ENCODE results near the gene THAP4.

DNA sequence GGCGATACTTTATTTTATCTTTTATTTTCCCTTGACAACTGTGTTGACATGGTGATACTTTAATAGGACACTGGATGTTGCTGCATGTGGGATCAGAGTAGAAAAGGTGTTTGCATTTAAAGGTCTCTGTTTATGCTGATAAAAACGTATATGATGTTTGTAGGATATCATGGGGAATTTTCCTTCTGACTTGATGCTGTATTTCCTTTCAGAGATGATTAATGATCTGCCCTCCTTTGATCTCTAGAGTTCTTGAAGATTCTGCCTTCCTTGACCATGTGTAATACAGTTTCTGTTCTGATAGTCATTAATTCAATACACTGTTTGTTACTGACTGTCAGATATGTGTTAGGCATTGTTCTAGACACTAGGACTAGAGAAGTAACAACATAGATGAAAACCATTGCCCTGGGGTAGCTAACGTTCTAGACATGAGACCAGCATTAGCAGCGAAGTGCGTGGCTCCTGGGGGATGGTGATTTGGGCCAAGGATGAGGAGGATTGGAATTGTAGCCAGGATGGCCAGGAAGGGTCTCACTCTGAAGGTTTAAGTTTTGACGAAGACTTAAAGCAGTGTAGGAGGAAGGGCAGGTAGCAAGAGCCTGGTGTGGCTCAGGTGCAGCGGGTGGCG, 3.3 kb upstream of the THAP4 start:
- TF ChIP-seq CTCF (IDR thresholded peaks at IDR 0.05) (no peak), EZH2phosphoT487 (IDR thresholded peaks at IDR 0.05; ENCODE audit: borderline replicate concordance, low read depth) (no peak), JUND (IDR thresholded peaks at IDR 0.05) (no peak), POLR2AphosphoS5 (IDR thresholded peaks at IDR 0.05; ENCODE audit: low read depth, low read length) (no peak), ELF1 (IDR thresholded peaks at IDR 0.05) (no peak), SMC3 (IDR thresholded peaks at IDR 0.05; ENCODE audit: low read depth, low read length) (no peak)
- TF ChIP-seq, protein P1, sequence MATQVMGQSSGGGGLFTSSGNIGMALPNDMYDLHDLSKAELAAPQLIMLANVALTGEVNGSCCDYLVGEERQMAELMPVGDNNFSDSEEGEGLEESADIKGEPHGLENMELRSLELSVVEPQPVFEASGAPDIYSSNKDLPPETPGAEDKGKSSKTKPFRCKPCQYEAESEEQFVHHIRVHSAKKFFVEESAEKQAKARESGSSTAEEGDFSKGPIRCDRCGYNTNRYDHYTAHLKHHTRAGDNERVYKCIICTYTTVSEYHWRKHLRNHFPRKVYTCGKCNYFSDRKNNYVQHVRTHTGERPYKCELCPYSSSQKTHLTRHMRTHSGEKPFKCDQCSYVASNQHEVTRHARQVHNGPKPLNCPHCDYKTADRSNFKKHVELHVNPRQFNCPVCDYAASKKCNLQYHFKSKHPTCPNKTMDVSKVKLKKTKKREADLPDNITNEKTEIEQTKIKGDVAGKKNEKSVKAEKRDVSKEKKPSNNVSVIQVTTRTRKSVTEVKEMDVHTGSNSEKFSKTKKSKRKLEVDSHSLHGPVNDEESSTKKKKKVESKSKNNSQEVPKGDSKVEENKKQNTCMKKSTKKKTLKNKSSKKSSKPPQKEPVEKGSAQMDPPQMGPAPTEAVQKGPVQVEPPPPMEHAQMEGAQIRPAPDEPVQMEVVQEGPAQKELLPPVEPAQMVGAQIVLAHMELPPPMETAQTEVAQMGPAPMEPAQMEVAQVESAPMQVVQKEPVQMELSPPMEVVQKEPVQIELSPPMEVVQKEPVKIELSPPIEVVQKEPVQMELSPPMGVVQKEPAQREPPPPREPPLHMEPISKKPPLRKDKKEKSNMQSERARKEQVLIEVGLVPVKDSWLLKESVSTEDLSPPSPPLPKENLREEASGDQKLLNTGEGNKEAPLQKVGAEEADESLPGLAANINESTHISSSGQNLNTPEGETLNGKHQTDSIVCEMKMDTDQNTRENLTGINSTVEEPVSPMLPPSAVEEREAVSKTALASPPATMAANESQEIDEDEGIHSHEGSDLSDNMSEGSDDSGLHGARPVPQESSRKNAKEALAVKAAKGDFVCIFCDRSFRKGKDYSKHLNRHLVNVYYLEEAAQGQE (IDR thresholded peaks at IDR 0.05; ENCODE audit: low read depth, low read length) = no peak
- TF ChIP-seq, protein P2, sequence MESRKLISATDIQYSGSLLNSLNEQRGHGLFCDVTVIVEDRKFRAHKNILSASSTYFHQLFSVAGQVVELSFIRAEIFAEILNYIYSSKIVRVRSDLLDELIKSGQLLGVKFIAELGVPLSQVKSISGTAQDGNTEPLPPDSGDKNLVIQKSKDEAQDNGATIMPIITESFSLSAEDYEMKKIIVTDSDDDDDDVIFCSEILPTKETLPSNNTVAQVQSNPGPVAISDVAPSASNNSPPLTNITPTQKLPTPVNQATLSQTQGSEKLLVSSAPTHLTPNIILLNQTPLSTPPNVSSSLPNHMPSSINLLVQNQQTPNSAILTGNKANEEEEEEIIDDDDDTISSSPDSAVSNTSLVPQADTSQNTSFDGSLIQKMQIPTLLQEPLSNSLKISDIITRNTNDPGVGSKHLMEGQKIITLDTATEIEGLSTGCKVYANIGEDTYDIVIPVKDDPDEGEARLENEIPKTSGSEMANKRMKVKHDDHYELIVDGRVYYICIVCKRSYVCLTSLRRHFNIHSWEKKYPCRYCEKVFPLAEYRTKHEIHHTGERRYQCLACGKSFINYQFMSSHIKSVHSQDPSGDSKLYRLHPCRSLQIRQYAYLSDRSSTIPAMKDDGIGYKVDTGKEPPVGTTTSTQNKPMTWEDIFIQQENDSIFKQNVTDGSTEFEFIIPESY (IDR thresholded peaks at IDR 0.05; ENCODE audit: borderline replicate concordance, low read depth) = no peak
